ENCODE measurements around the gene ALS2CL.

Gene ALS2CL

DNA sequence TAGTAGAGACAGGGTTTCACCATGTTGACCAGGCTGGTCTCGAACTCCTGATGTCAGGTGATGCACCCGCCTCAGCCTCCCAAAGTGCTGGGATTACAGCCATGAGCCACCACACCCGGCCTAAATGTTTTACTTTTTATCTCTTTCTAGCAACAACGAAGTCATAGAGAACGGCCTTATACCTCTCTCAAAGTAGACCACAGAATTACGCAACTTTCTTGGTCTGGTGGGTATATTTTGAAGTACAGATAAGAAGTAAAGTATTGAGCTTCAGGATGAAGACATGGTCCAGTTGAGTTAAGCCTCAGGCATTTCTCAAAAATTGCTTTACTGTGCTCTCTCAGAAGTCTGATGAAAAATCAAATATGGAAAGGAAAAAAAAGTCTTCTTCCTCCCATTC lies 50.5 kb downstream of the ALS2CL start:
- Histone ChIP-seq H2BK15ac (ENCODE audit: low read length) (no peak overlapping the region), H3K36me3 (replicated peaks in 1 of 2; ENCODE audit: control insufficient read depth in 2 of 2, insufficient read depth in 2 of 2, low read length in 2 of 2) (no peaks in the 10 kb centered on the region), H3K9me3 (replicated peaks in 1 of 2; ENCODE audit: control insufficient read depth in 2 of 2, insufficient read depth in 1 of 2, low read depth in 1 of 2, low read length in 2 of 2) (no peaks in the 10 kb centered on the region), H2AK5ac (ENCODE audit: low read depth, low read length) (no peak overlapping the region), H3K4me1 (ENCODE audit: control insufficient read depth in 2 of 2, insufficient read depth in 1 of 2, low read depth in 1 of 2, low read length in 2 of 2) (no peaks in the 10 kb centered on the region), H3K18ac (ENCODE audit: low read length) (no peak overlapping the region), H2BK5ac (ENCODE audit: low read length) (no peak overlapping the region), H2AFZ (ENCODE audit: low read length) (no peak overlapping the region), H3K27me3 (ENCODE audit: control insufficient read depth in 3 of 3, insufficient read depth in 3 of 3, low read depth in 1 of 3, low read length in 3 of 3) (no peaks in the 10 kb centered on the region), H3K4ac (ENCODE audit: low read length) (no peak overlapping the region), H3K27ac (replicated peaks; ENCODE audit: low read length) (no peak overlapping the region), H3K9ac (ENCODE audit: low read depth, low read length, poor library complexity) (no peak overlapping the region), H4K8ac (ENCODE audit: low read depth, low read length) (no peak overlapping the region), H3K14ac (ENCODE audit: low read length) (no peak overlapping the region), H3K79me1 (ENCODE audit: low read depth, low read length) (no peaks in the 10 kb centered on the region), H2BK120ac (ENCODE audit: low read depth, low read length) (no peak overlapping the region), H3K4me2 (ENCODE audit: insufficient read depth, low read length, poor library complexity, severe bottlenecking) (no peak overlapping the region), H3K4me3 (ENCODE audit: low read length in 2 of 2) (no peak overlapping the region), H4K91ac (ENCODE audit: low read depth, low read length, poor library complexity) (no peak overlapping the region), H2BK12ac (ENCODE audit: low read length) (no peak overlapping the region), H3K23ac (ENCODE audit: low read depth, low read length, poor library complexity) (no peak overlapping the region)
- no peak for DNase-seq (ENCODE audit: low spot score)
- WGBS, 2 donors (ENCODE audit: extremely low coverage in 2 of 2, insufficient read length in 2 of 2, insufficient replicate concordance in 1 of 2) = no CpG with 5 or more reads among the region's 6 CpGs

DNA sequence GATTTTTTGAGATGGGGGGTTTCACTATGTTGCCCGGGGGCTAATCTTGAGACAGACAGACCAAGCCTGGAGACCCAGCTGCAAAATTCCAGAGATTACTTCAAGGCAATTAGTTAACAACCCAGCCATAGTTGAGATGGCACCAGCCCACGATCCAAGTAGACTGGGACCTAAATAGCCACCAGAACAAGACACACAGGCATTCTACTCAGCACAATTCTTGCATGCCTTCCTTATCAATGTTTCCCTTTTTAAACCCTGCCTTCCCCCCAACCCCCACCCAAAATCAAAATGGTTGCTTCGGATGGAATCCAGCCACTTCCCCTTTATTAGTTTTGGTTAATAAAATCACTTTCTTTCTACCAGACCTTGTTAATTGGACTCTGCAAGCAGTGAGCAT lies 52.6 kb downstream of the ALS2CL start:
- Histone ChIP-seq H3K4me1 (ENCODE audit: control insufficient read depth in 2 of 2, insufficient read depth in 1 of 2, low read depth in 1 of 2, low read length in 2 of 2) (no peaks in the 10 kb centered on the region), H3K27me3 (ENCODE audit: control insufficient read depth in 3 of 3, insufficient read depth in 3 of 3, low read depth in 1 of 3, low read length in 3 of 3) (no peaks in the 10 kb centered on the region), H2BK5ac (ENCODE audit: low read length) (no peak overlapping the region), H3K27ac (replicated peaks; ENCODE audit: low read length) (no peak overlapping the region), H3K4me2 (ENCODE audit: insufficient read depth, low read length, poor library complexity, severe bottlenecking) (no peak overlapping the region), H3K79me1 (ENCODE audit: low read depth, low read length) (no peaks in the 10 kb centered on the region), H3K9me3 (replicated peaks in 1 of 2; ENCODE audit: control insufficient read depth in 2 of 2, insufficient read depth in 1 of 2, low read depth in 1 of 2, low read length in 2 of 2) (no peaks in the 10 kb centered on the region), H2AFZ (ENCODE audit: low read length) (no peak overlapping the region), H3K18ac (ENCODE audit: low read length) (no peak overlapping the region), H4K91ac (ENCODE audit: low read depth, low read length, poor library complexity) (no peak overlapping the region), H3K14ac (ENCODE audit: low read length) (no peak overlapping the region), H2BK12ac (ENCODE audit: low read length) (no peak overlapping the region), H4K8ac (ENCODE audit: low read depth, low read length) (no peak overlapping the region), H3K4ac (ENCODE audit: low read length) (no peak overlapping the region), H3K9ac (ENCODE audit: low read depth, low read length, poor library complexity) (no peak overlapping the region), H3K36me3 (replicated peaks in 1 of 2; ENCODE audit: control insufficient read depth in 2 of 2, insufficient read depth in 2 of 2, low read length in 2 of 2) (no peaks in the 10 kb centered on the region), H2BK15ac (ENCODE audit: low read length) (no peak overlapping the region), H3K4me3 (ENCODE audit: low read length in 2 of 2) (no peak overlapping the region), H3K23ac (ENCODE audit: low read depth, low read length, poor library complexity) (no peak overlapping the region), H2AK5ac (ENCODE audit: low read depth, low read length) (no peak overlapping the region), H2BK120ac (ENCODE audit: low read depth, low read length) (no peak overlapping the region)
- WGBS, 2 donors (ENCODE audit: extremely low coverage in 2 of 2, insufficient read length in 2 of 2, insufficient replicate concordance in 1 of 2) = no CpG with 5 or more reads among the region's 3 CpGs
- no peak for DNase-seq (ENCODE audit: low spot score)

DNA sequence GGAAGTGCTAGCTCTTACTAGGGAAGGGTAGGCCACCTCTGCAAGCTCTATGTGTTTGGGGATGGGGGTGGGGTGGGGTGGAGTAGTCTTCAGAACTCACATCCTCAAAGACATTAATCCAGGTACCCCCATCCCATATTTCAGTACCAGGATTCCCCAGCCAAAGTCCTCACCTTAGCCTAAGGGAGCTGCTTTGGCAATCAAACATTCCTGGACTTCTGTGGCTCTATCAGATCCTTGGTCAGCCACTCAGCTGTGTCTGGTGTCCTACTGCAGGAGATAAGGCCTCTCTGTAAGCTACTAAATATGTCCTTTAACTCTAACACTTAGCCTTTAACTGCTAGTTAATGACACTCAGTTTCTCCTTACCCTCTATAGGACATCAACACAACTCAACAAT lies 54.3 kb downstream of the ALS2CL start:
- Histone ChIP-seq H3K4me2 (ENCODE audit: insufficient read depth, low read length, poor library complexity, severe bottlenecking) (no peak overlapping the region), H3K23ac (ENCODE audit: low read depth, low read length, poor library complexity) (no peak overlapping the region), H3K9ac (ENCODE audit: low read depth, low read length, poor library complexity) (no peak overlapping the region), H3K27ac (replicated peaks; ENCODE audit: low read length) (no peak overlapping the region), H3K79me1 (ENCODE audit: low read depth, low read length) (no peaks in the 10 kb centered on the region), H3K27me3 (ENCODE audit: control insufficient read depth in 3 of 3, insufficient read depth in 3 of 3, low read depth in 1 of 3, low read length in 3 of 3) (no peaks in the 10 kb centered on the region), H3K18ac (ENCODE audit: low read length) (no peak overlapping the region), H3K4me3 (ENCODE audit: low read length in 2 of 2) (no peak overlapping the region), H4K91ac (ENCODE audit: low read depth, low read length, poor library complexity) (no peak overlapping the region), H2AFZ (ENCODE audit: low read length) (no peak overlapping the region), H2BK15ac (ENCODE audit: low read length) (no peak overlapping the region), H2BK120ac (ENCODE audit: low read depth, low read length) (no peak overlapping the region), H3K36me3 (replicated peaks in 1 of 2; ENCODE audit: control insufficient read depth in 2 of 2, insufficient read depth in 2 of 2, low read length in 2 of 2) (no peaks in the 10 kb centered on the region), H3K9me3 (replicated peaks in 1 of 2; ENCODE audit: control insufficient read depth in 2 of 2, insufficient read depth in 1 of 2, low read depth in 1 of 2, low read length in 2 of 2) (no peaks in the 10 kb centered on the region), H4K8ac (ENCODE audit: low read depth, low read length) (no peak overlapping the region), H2BK5ac (ENCODE audit: low read length) (no peak overlapping the region), H3K14ac (ENCODE audit: low read length) (no peak overlapping the region), H3K4ac (ENCODE audit: low read length) (no peak overlapping the region), H2BK12ac (ENCODE audit: low read length) (no peak overlapping the region), H2AK5ac (ENCODE audit: low read depth, low read length) (no peak overlapping the region), H3K4me1 (ENCODE audit: control insufficient read depth in 2 of 2, insufficient read depth in 1 of 2, low read depth in 1 of 2, low read length in 2 of 2) (no peaks in the 10 kb centered on the region)
- DNase-seq (ENCODE audit: low spot score) = no peak

DNA sequence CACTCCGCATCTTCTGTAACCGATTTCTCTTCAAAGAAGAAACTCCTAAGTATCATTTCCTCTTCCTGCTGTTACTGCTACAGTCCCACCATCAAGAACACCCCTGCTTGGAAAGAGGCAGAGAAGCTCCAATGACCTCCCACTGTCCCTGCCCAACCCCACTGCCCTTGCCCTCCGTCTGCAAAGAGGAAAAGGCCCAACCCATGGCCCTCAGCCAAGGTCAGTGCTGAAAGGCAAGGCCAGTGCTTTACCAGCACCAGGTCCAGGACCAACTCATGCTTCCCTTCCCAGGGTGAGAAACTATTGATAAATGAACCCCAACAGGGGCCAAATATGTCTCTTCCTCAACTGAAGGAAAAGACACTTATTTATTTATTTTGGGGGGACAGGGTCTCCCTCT lies 58.6 kb downstream of the ALS2CL start:
- WGBS, 2 donors (ENCODE audit: extremely low coverage in 2 of 2, insufficient read length in 2 of 2, insufficient replicate concordance in 1 of 2) = no CpG with 5 or more reads among the region's 3 CpGs
- Histone ChIP-seq H3K18ac (ENCODE audit: low read length) (no peak overlapping the region), H2BK120ac (ENCODE audit: low read depth, low read length) (no peak overlapping the region), H3K4me2 (ENCODE audit: insufficient read depth, low read length, poor library complexity, severe bottlenecking) (no peak overlapping the region), H3K4me1 (ENCODE audit: control insufficient read depth in 2 of 2, insufficient read depth in 1 of 2, low read depth in 1 of 2, low read length in 2 of 2) (peaks cover 0 to 2% of the 10 kb centered on the region in 2 donors), H4K91ac (ENCODE audit: low read depth, low read length, poor library complexity) (no peak overlapping the region), H2AK5ac (ENCODE audit: low read depth, low read length) (no peak overlapping the region), H3K27me3 (ENCODE audit: control insufficient read depth in 3 of 3, insufficient read depth in 3 of 3, low read depth in 1 of 3, low read length in 3 of 3) (no peaks in the 10 kb centered on the region), H3K14ac (ENCODE audit: low read length) (no peak overlapping the region), H3K4me3 (ENCODE audit: low read length in 2 of 2) (no peak overlapping the region), H2BK15ac (ENCODE audit: low read length) (no peak overlapping the region), H3K79me1 (ENCODE audit: low read depth, low read length) (no peaks in the 10 kb centered on the region), H2BK5ac (ENCODE audit: low read length) (no peak overlapping the region), H3K23ac (ENCODE audit: low read depth, low read length, poor library complexity) (no peak overlapping the region), H2AFZ (ENCODE audit: low read length) (no peak overlapping the region), H2BK12ac (ENCODE audit: low read length) (no peak overlapping the region), H4K8ac (ENCODE audit: low read depth, low read length) (no peak overlapping the region), H3K9ac (ENCODE audit: low read depth, low read length, poor library complexity) (no peak overlapping the region), H3K27ac (replicated peaks; ENCODE audit: low read length) (no peak overlapping the region), H3K36me3 (replicated peaks in 1 of 2; ENCODE audit: control insufficient read depth in 2 of 2, insufficient read depth in 2 of 2, low read length in 2 of 2) (no peaks in the 10 kb centered on the region), H3K4ac (ENCODE audit: low read length) (no peak overlapping the region), H3K9me3 (replicated peaks in 1 of 2; ENCODE audit: control insufficient read depth in 2 of 2, insufficient read depth in 1 of 2, low read depth in 1 of 2, low read length in 2 of 2) (no peaks in the 10 kb centered on the region)
- DNase-seq (ENCODE audit: low spot score) = no peak
